GM19043 (cell line): Measurements from ENCODE around the gene ZBTB21.
"Not testable (repeated sequence)": the region's sequence is repeated elsewhere in the genome, so short reads cannot be mapped to it uniquely, and the experiment has no call there.

Experiments
- ATAC-seq: cut with Tn5 transposase; IDR thresholded peaks from one replicate; pipeline ENCODE4 v1.9.1; 2021; ENCODE audit warnings: low read depth; ENCODE audit not compliant: unreplicated experiment

Gene ZBTB21

GRCh38 chr21:41954654-41955499 is 55.3 kb downstream of the ZBTB21 start:
- ATAC-seq: no peak

DNA sequence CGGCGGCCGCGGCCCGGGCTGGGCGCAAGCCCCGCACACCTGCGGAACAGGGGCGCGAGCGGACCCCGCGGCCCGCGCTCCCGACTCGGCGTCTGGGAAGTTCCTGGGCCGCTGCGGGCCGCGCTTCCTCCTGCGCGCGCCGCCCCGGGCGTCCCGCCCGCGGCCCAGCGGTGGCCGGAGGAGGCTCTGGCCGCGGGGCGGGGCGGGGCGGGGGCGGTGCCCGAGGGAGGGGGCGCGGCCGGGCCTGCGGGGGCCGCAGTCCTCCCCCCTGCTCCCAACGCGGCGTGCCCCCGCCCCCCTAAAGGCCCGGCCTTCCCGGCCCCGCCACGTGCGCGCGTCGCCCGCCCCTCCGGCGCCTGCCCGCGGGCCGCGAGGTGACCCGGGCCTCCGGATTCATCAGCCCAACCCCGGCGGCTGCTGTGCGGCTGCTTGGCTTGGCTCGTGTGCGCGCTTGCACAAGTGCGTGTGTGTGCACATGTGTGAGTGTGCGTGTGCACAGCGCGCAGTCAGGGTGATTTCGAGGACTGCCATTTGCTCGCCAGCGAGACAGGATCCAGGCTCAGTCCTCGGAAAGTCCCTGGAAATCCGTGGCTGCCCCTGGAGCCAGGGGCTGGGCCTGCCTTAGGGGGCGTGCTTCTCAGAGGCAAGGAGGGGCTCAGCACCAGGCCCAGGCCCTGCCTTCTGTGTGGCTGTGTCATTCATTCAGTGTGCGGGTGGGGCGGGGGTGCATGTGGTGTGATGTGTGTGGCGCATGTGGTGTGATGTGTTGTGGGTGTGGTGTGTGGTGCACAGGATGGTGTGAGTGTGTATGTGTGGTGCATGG is 56.1 kb downstream of the ZBTB21 start, which contains the start of gene C2CD2:
Gene C2CD2 (minus strand): TSS at position 188 of the 823 bp plus-strand sequence. CDS start 370 bp downstream, outside the sequence.
- no peak for ATAC-seq

- ATAC-seq: no peak
Measured at GRCh38 chr21:41953249-41953830, 56.8 kb downstream of the ZBTB21 start.

- ATAC-seq: no peak
Measured at GRCh38 chr21:41952568-41953248, 57.5 kb downstream of the ZBTB21 start.

GRCh38 chr21:41951876-41952567 is 58.1 kb downstream of the ZBTB21 start:
- no peak for ATAC-seq

DNA sequence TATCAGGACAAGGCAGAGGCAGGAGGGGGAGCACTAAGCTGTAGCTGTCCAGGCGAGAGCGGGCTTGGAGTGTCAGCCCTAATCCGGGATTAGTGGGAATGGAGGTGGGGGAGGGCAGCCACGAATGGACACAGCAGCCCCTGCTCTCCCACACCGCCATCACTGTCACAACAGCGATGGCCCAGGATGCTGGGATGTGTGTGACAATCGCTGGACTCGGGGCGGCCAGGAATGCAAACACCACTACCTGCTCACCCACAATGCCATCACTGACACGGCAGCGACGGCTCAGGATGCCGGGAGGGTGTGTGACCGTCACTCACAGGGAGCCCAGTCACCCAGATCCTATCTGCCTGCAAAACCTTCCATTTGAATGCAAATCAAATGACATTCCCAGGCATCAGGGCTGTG is 59.2 kb downstream of the ZBTB21 start:
- no peak for ATAC-seq

GRCh38 chr21:41949631-41950030 is 60.5 kb downstream of the ZBTB21 start:
- ATAC-seq: not testable (repeated sequence)

DNA sequence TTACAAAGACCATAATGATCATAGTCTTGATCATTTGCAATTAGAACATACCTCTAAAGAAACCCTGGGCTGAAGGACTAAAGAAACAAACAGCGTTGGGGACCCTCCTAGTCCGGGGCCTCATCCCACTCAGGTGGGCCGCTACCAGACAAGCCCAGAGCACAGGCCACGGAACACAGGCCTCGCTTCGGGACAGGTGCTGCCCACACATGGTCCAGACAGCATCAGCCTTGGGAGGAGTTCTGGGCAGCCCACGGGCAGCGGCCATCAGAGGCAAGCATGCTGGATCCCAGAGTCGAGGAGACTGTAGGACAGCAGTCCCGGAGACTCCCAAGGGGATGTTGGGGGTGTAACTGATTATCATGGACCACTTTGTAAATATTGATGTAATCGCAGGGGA is 61.3 kb downstream of the ZBTB21 start:
- ATAC-seq: no peak

DNA sequence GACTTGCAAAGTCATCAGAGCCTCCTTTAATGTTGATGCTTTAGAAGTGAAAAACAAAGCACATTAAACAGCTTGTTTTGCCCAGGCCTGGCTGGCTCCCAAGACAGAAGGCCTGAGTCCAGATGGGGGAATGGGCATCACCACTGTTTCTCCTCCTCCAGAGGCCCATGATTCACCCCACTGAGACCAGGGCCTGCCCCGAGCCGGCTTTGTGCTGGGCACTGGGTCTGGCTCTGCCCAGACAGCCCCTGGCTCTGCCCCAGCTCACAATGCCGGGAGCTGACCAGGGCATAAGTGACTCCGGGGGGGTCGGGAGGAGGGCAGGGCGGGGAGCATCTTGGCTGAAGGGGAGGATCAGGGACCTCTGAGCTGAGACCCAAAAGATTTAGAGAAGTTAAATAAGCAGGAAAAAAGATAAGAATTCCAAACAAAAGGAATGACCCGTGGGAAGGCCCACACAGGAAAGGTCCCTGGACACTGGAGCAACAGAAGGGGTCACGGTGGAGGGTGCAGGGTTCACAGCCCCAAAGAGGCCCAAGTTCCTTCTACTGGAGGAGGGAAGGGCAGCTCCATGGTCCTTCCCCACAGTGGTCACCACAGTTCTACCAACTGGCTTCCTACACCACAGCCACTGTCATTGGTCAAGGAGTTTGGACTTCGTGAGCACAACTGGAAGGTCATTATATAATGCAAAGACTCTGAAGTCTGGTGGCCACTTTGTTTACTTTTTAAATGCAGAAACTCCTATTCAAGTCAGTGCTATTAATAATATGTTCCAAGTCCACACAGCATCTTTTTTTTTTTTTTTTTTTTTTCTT is 61.9 kb downstream of the ZBTB21 start:
- no peak for ATAC-seq

DNA sequence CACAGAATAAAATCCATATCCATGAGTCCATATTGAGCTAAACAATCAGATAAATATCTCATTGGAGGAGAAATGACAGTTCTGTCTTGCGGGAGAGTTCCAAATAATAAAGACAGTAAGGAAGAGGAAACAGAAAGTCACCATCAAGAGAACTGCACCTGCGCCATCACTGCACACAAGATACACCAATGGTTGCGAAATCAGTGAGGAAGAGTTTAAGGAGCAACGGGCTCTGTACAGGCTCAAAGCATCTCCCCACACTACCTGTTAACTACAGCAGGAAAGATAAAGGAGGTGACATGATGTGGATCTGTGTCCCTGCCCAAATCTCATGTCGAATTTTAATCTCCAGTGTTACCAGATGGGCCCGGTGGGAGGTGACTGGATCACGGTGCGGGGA is 64.2 kb downstream of the ZBTB21 start:
- ATAC-seq: no peak

DNA sequence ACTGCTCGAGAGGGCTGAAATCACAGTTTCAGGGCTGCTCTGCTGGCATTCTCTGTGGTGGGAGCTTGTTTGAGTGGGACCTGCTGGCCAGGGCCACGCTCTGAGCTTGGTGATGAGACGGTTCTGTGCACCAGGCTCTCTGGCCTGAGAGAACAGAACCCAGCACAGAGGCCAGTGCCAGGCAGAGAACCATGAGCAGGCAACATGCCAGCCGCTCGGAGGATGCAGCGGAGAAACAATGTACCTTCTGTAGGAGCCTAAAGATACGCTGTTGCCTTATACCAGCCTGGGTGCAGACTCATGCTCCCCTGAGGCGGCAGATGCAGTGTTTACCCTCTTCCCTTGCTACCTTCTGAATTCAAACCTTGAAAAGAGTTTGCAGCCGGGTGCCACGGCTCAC is 66.3 kb downstream of the ZBTB21 start:
- no peak for ATAC-seq

DNA sequence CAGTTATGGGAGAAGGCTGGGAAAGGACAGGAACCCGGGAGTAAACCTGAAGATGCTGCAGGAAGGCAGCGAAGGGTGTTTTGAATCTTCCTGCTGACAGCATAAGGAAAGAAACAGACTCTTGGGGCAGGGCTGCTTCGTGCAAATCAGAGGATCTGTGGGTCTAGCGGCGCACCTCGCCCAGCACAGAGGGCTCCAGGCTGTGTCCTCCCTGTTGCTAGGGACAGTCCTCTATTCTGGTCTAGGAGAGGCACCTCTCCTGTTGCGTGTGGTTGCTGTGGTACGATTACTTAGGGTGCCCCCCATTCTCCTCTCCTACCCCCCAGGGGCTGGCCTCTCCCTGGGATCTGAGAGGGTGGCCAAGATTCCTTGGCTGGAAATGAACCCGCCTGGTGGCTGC is 67.7 kb downstream of the ZBTB21 start:
- ATAC-seq: no peak

GRCh38 chr21:41941941-41942340 is 68.2 kb downstream of the ZBTB21 start:
- no peak for ATAC-seq

DNA sequence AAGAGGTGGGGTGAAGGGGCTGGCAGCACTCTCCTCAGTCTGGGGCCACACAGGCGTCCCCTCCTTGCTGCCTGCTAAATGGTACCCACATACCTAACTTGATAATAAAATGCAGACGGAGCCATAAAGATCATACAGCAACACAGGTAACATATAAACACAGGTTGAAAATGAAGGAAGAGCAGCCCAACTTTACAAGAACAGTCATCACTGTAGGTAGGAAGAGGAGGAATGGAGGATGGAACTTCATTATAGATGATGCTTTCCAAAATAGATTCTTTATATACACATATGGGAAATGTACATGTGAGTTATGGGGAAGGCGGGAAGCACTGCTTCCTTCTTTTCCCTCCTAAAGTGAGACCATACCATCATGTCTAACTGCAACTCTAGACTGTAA is 69.7 kb downstream of the ZBTB21 start:
- no peak for ATAC-seq

- ATAC-seq: no peak
Measured at GRCh38 chr21:41939391-41939790, 70.8 kb downstream of the ZBTB21 start.
